Stimulated activated CD4-positive, alpha-beta T cell treated with anti-CD3 and anti-CD28 coated beads, Interleukin-12 subunit alpha, Interleukin-12 subunit beta, amount 100 ng/mL, for 48 hours (primary cell): Measurements from ENCODE around the gene GLIS1.

Experiments used
- DNase-seq, 3 donors: peaks; one replicate each; pipeline ENCODE4 v3.0.0-alpha.2; 2020; ENCODE audit warnings: low read depth in 2 of 3, low spot score in 1 of 3

Gene GLIS1

GRCh38 chr1:53477651-53478501 is 261.1 kb downstream of the GLIS1 start:
- no peak for DNase-seq

GRCh38 chr1:53476579-53476978 is 262.4 kb downstream of the GLIS1 start:
- DNase-seq, result no peak

GRCh38 chr1:53475664-53476063 is 263.3 kb downstream of the GLIS1 start:
- DNase-seq, result no peak

- DNase-seq, result no peak
These were observed 265.5 kb downstream of the GLIS1 start for GRCh38 chr1:53473463-53473862.

GRCh38 chr1:53471000-53471399 is 268.0 kb downstream of the GLIS1 start:
- no peak for DNase-seq

- DNase-seq, result no peak
These were observed 268.4 kb downstream of the GLIS1 start for GRCh38 chr1:53470584-53470983.

- no peak for DNase-seq
These were observed 268.8 kb downstream of the GLIS1 start for GRCh38 chr1:53470155-53470554.

- no peak for DNase-seq
These were observed 269.6 kb downstream of the GLIS1 start for GRCh38 chr1:53469373-53469772.

GRCh38 chr1:53468374-53468773 is 270.6 kb downstream of the GLIS1 start:
- no peak for DNase-seq

- DNase-seq, result no peak
These were observed 271.6 kb downstream of the GLIS1 start for GRCh38 chr1:53467391-53467790.

- DNase-seq, result no peak
These were observed 273.7 kb downstream of the GLIS1 start for GRCh38 chr1:53465023-53465957.

- no peak for DNase-seq
These were observed 274.7 kb downstream of the GLIS1 start for GRCh38 chr1:53463961-53464899.

- DNase-seq, result no peak
These were observed 276.0 kb downstream of the GLIS1 start for GRCh38 chr1:53462769-53463501.

- DNase-seq, result no peak
These were observed 276.8 kb downstream of the GLIS1 start for GRCh38 chr1:53462193-53462592.

GRCh38 chr1:53461323-53462044 is 277.5 kb downstream of the GLIS1 start:
- DNase-seq, result no peak

GRCh38 chr1:53460666-53461322 is 278.2 kb downstream of the GLIS1 start:
- no peak for DNase-seq

GRCh38 chr1:53460211-53460634 is 278.7 kb downstream of the GLIS1 start:
- no peak for DNase-seq

- DNase-seq, result no peak
These were observed 279.4 kb downstream of the GLIS1 start, which contains the start of gene DMRTB1 for GRCh38 chr1:53459321-53460175. TSS of gene DMRTB1 (plus strand) at chr1:53459399. CDS start at chr1:53459454, 55 bp downstream.
